Measurements from ENCODE around the gene COPS3.
"Not testable (repeated sequence)": the region's sequence is repeated elsewhere in the genome, so short reads cannot be mapped to it uniquely, and the experiment has no call there.

The COPS3 gene

GRCh38 chr17:17258011-17258410 lies 23.0 kb downstream of the COPS3 start:
- no peak overlapping the region for H3K4me3 ChIP-seq (ENCODE audit: low read length)
- H3K79me2 ChIP-seq (ENCODE audit: low read length) = peaks cover 30% of the 10 kb centered on the region
- TF ChIP-seq EZH2phosphoT487 (IDR thresholded peaks at IDR 0.05; ENCODE audit: low read length) (no peak), CTCF (IDR thresholded peaks at IDR 0.05; ENCODE audit: low read length) (no peak), EZH2 (optimal IDR thresholded peaks at IDR 0.05; ENCODE audit: low read depth, low read length) (no peak)
- H2AFZ ChIP-seq (ENCODE audit: low read length) = no peak overlapping the region
- no peaks in the 10 kb centered on the region for H3K4me1 ChIP-seq (ENCODE audit: low read length)
- no peak overlapping the region for H3K27ac ChIP-seq (ENCODE audit: low read length)
- no peaks in the 10 kb centered on the region for H3K27me3 ChIP-seq (replicated peaks; ENCODE audit: insufficient read depth, low read length)
- no peaks in the 10 kb centered on the region for H4K20me1 ChIP-seq (ENCODE audit: insufficient read depth, low read length)
- H3K4me2 ChIP-seq (ENCODE audit: low read depth, low read length) = no peak overlapping the region
- H3F3A ChIP-seq (ENCODE audit: insufficient read depth, low read length) = 0 out of 2 replicates have a peak, but pooled peaks cover 6% of the 10 kb centered on the region
- H3K9me3 ChIP-seq (replicated peaks; ENCODE audit: insufficient read depth, low read length) = no peaks in the 10 kb centered on the region
- DNase-seq = no peak
- H3K36me3 ChIP-seq (replicated peaks; ENCODE audit: insufficient read depth, low read length) = peaks cover 14% of the 10 kb centered on the region
- H3K9ac ChIP-seq (ENCODE audit: low read length) = no peak overlapping the region
- no peaks in the 10 kb centered on the region for H3K9me2 ChIP-seq (replicated peaks; ENCODE audit: insufficient read depth, low read length)

DNA sequence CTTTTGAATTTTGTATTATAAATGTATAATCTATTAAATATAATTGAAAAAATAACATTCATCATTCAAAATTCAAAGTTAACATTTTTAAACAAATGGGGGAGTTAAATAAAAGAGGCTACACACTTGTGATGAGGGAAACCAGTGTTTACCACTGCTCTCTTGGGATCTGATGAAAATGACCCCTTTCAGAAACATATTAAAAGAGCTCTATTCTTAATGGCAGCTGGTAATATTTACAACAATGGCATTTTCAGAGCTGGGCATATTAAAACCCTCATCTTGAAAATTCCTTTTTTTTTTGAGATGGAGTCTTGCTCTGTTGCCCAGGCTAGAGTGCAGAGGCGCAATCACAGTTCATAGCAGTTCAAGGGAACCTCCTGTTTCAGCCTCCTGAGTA lies 24.7 kb downstream of the COPS3 start:
- H2AFZ ChIP-seq (ENCODE audit: low read length) = no peak overlapping the region
- peaks cover 14% of the 10 kb centered on the region for H3K36me3 ChIP-seq (replicated peaks; ENCODE audit: insufficient read depth, low read length)
- H3K27me3 ChIP-seq (replicated peaks; ENCODE audit: insufficient read depth, low read length) = no peaks in the 10 kb centered on the region
- no peak for TF ChIP-seq CTCF (IDR thresholded peaks at IDR 0.05; ENCODE audit: low read length)
- no peak for TF ChIP-seq EZH2phosphoT487 (IDR thresholded peaks at IDR 0.05; ENCODE audit: low read length)
- TF ChIP-seq EZH2 (optimal IDR thresholded peaks at IDR 0.05; ENCODE audit: low read depth, low read length) = no peak
- H3K4me3 ChIP-seq (ENCODE audit: low read length) = no peak overlapping the region
- H3K79me2 ChIP-seq (ENCODE audit: low read length) = peaks cover 33% of the 10 kb centered on the region
- H3K4me2 ChIP-seq (ENCODE audit: low read depth, low read length) = no peak overlapping the region
- H3K9me2 ChIP-seq (replicated peaks; ENCODE audit: insufficient read depth, low read length) = no peaks in the 10 kb centered on the region
- DNase-seq = no peak
- no peaks in the 10 kb centered on the region for H3K9me3 ChIP-seq (replicated peaks; ENCODE audit: insufficient read depth, low read length)
- no peaks in the 10 kb centered on the region for H3K4me1 ChIP-seq (ENCODE audit: low read length)
- H4K20me1 ChIP-seq (ENCODE audit: insufficient read depth, low read length) = no peaks in the 10 kb centered on the region
- H3K9ac ChIP-seq (ENCODE audit: low read length) = no peak overlapping the region
- H3K27ac ChIP-seq (ENCODE audit: low read length) = no peak overlapping the region
- H3F3A ChIP-seq (ENCODE audit: insufficient read depth, low read length) = 0 out of 2 replicates have a peak, but pooled peaks cover 6% of the 10 kb centered on the region

- not testable (repeated sequence) for H3K9me3 ChIP-seq (replicated peaks; ENCODE audit: insufficient read depth, low read length); H3K27ac ChIP-seq (ENCODE audit: low read length); H3K4me1 ChIP-seq (ENCODE audit: low read length); H2AFZ ChIP-seq (ENCODE audit: low read length); H3K9me2 ChIP-seq (replicated peaks; ENCODE audit: insufficient read depth, low read length); H3K4me3 ChIP-seq (ENCODE audit: low read length); H3K9ac ChIP-seq (ENCODE audit: low read length); DNase-seq; H3K27me3 ChIP-seq (replicated peaks; ENCODE audit: insufficient read depth, low read length); H3F3A ChIP-seq (ENCODE audit: insufficient read depth, low read length); H3K4me2 ChIP-seq (ENCODE audit: low read depth, low read length); H4K20me1 ChIP-seq (ENCODE audit: insufficient read depth, low read length)
- peaks cover 14% of the 10 kb centered on the region for H3K36me3 ChIP-seq (replicated peaks; ENCODE audit: insufficient read depth, low read length)
- H3K79me2 ChIP-seq (ENCODE audit: low read length) = peaks cover 33% of the 10 kb centered on the region
Measured at GRCh38 chr17:17255689-17256088, 25.4 kb downstream of the COPS3 start.

- peaks cover 3% of the 10 kb centered on the region; the same call in 1 of the 2 replicates for H3K36me3 ChIP-seq (replicated peaks; ENCODE audit: insufficient read depth, low read length)
- no peak for DNase-seq
Measured at GRCh38 chr17:17254036-17254435, 27.0 kb downstream of the COPS3 start.

More at GRCh38 chr17:17254036-17254435, 27.0 kb downstream of the COPS3 start:
- no peak overlapping the region for H3K27ac ChIP-seq (ENCODE audit: low read length)
- TF ChIP-seq EZH2 (optimal IDR thresholded peaks at IDR 0.05; ENCODE audit: low read depth, low read length) = no peak
- TF ChIP-seq CTCF (IDR thresholded peaks at IDR 0.05; ENCODE audit: low read length) = no peak
- no peak for TF ChIP-seq EZH2phosphoT487 (IDR thresholded peaks at IDR 0.05; ENCODE audit: low read length)
- H4K20me1 ChIP-seq (ENCODE audit: insufficient read depth, low read length) = no peaks in the 10 kb centered on the region
- no peak overlapping the region for H3K4me3 ChIP-seq (ENCODE audit: low read length)
- H3K4me2 ChIP-seq (ENCODE audit: low read depth, low read length) = no peak overlapping the region
- no peak overlapping the region for H3K9ac ChIP-seq (ENCODE audit: low read length)
- H3K4me1 ChIP-seq (ENCODE audit: low read length) = no peaks in the 10 kb centered on the region
- H3K27me3 ChIP-seq (replicated peaks; ENCODE audit: insufficient read depth, low read length) = no peaks in the 10 kb centered on the region
- H3K9me2 ChIP-seq (replicated peaks; ENCODE audit: insufficient read depth, low read length) = no peaks in the 10 kb centered on the region
- no peak overlapping the region for H2AFZ ChIP-seq (ENCODE audit: low read length)
- no peaks in the 10 kb centered on the region for H3K9me3 ChIP-seq (replicated peaks; ENCODE audit: insufficient read depth, low read length)
- peaks cover 25% of the 10 kb centered on the region for H3K79me2 ChIP-seq (ENCODE audit: low read length)
- 0 out of 2 replicates have a peak, but pooled peaks cover 6% of the 10 kb centered on the region for H3F3A ChIP-seq (ENCODE audit: insufficient read depth, low read length)
